Stimulated activated CD4-positive, alpha-beta T cell treated with anti-CD3 and anti-CD28 coated beads, Interleukin-1b, Interleukin-23, amount 100 ng/mL, for 48 hours (primary cell): Measurements from ENCODE around the gene SNCAIP.

Source experiments
- DNase-seq: peaks from one replicate; pipeline ENCODE4 v3.0.0-alpha.2; 2020

The SNCAIP gene

GRCh38 chr5:122311961-122312590, at the start of gene SNCAIP:
TSS of gene SNCAIP (plus strand) at chr5:122312237. CDS start at chr5:122391135, 78,898 bp downstream.
- DNase-seq = no peak

- DNase-seq = no peak
Observed at GRCh38 chr5:122263352-122264030, 48.5 kb upstream of the SNCAIP start.

GRCh38 chr5:122264610-122265009, 47.4 kb upstream of the SNCAIP start:
- DNase-seq = no peak

- DNase-seq = no peak
Observed at GRCh38 chr5:122267185-122267584, 44.9 kb upstream of the SNCAIP start.

- DNase-seq = no peak
Observed at GRCh38 chr5:122273696-122274095, 38.3 kb upstream of the SNCAIP start.

GRCh38 chr5:122283592-122283991, 28.4 kb upstream of the SNCAIP start:
- DNase-seq = no peak

GRCh38 chr5:122286541-122286940, 25.5 kb upstream of the SNCAIP start:
- no peak for DNase-seq

GRCh38 chr5:122287101-122287500, 24.9 kb upstream of the SNCAIP start:
- no peak for DNase-seq

- no peak for DNase-seq
Observed at GRCh38 chr5:122291000-122291901, 20.8 kb upstream of the SNCAIP start.

GRCh38 chr5:122292332-122292731, 19.7 kb upstream of the SNCAIP start:
- DNase-seq = no peak

- DNase-seq = no peak
Observed at GRCh38 chr5:122295138-122295537, 16.9 kb upstream of the SNCAIP start.

- no peak for DNase-seq
Observed at GRCh38 chr5:122296871-122297270, 15.2 kb upstream of the SNCAIP start.

- DNase-seq = no peak
Observed at GRCh38 chr5:122297587-122298298, 14.3 kb upstream of the SNCAIP start.

- no peak for DNase-seq
Observed at GRCh38 chr5:122300374-122300773, 11.7 kb upstream of the SNCAIP start.

GRCh38 chr5:122301016-122301415, 11.0 kb upstream of the SNCAIP start:
- no peak for DNase-seq

- DNase-seq = no peak
Observed at GRCh38 chr5:122304471-122305215, 7.4 kb upstream of the SNCAIP start.

- no peak for DNase-seq
Observed at GRCh38 chr5:122306461-122306860, 5.6 kb upstream of the SNCAIP start.

GRCh38 chr5:122310889-122311288, 1.1 kb upstream of the SNCAIP start:
- DNase-seq = no peak

GRCh38 chr5:122311497-122311960, 508 bp upstream of the SNCAIP start:
- DNase-seq = no peak

GRCh38 chr5:122312591-122313406, 762 bp downstream of the SNCAIP start:
- no peak for DNase-seq

- DNase-seq = no peak
Observed at GRCh38 chr5:122314036-122314435, 2.0 kb downstream of the SNCAIP start.
